ENCODE data around the gene SUMF2. TPM values are rescaled to one million over a fixed set of nuclear protein-coding genes. Genes with fewer than 3 reads are reported as not detected.

Gene SUMF2
- total RNA-seq (2021; ENCODE audit: unreplicated experiment): 173 TPM
- polyA plus RNA-seq (2012): 154 and 174 TPM in 2 replicates
- Bru-seq, nascent RNA: percentile 87 among the genes with signal in this experiment
- percentile 89 among the genes with signal in this experiment for BruChase-seq, experiment 1, labeled RNA remaining after a 6-hour chase
- BruChase-seq, experiment 2, labeled RNA remaining after a 2-hour chase: percentile 85 among the genes with signal in this experiment
- long read RNA-seq, transcript SUMF2-205 (10 exons, 1,171 nt): minor isoform, 10 of 409 reads
- long read RNA-seq, transcript SUMF2-208 (9 exons, 2,052 nt): major isoform, 261 of 409 reads
- long read RNA-seq, transcript SUMF2-204 (8 exons, 1,683 nt): minor isoform, 61 of 409 reads
- long read RNA-seq, partial matches to known transcripts: 22 of 409 reads
- long read RNA-seq, other reads (novel, unspliced or antisense): 38 of 409 reads

DNA sequence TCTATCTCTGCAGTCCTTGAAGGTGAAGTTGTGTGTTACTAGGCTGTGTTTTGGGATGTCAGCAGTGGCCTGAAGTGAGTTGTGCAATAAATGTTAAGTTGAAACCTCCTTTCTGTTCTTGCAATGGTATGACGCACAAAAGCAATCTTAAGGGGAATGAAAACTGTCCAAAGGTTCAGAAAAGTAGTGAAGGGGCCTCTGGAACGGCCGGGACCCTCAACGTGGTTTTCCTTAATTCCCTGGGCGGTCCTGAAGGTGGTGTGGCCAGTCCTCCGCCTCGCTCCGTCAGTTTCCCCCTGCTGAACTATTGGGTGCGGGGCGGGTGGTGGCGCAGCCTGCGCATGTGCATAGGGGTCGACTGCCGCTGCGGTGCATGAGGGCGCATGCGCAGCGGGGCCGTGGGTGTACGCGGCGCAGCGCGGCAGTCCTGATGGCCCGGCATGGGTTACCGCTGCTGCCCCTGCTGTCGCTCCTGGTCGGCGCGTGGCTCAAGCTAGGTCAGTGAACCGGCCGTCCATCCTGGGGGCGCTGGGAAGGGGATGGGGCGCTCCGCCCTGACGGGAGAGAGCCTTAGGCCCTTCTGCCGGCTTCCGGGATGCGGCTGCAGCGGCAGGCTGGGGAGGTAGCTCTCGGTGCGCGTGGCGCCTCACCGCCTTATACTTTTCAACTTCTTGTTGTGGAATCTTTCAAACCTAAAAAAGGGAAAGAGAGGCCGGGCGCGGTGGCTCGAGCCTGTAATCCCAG lies at the start of gene SUMF2:
Gene SUMF2, plus strand, starts transcription at position 405 of the 744 bp plus-strand sequence. Its CDS starts 26 bp downstream, at position 431.
- H4K20me1 ChIP-seq (ENCODE audit: insufficient read depth): peaks cover 15% of the 10 kb centered on the region
- H3K79me2 ChIP-seq (ENCODE audit: insufficient read depth, low read length): peaks cover 64% of the 10 kb centered on the region
- CTCF ChIA-PET: interaction anchor here (0.8 to 1.4 kb wide), 2 partner anchors 13 to 423 kb away, joined by 3 to 7 read pairs; partner anchors contain the start of genes CCT6A and PSPH
- H2AFZ ChIP-seq (ENCODE audit: low read depth, low read length, poor library complexity, severe bottlenecking): no peak within 1 kb of the TSS
- intact Hi-C loops (cut with micrococcal nuclease): no loop called here
- H3K27me3 ChIP-seq (ENCODE audit: insufficient read depth, low read length): no peaks in the 10 kb centered on the region
- H3K9ac ChIP-seq (ENCODE audit: low read length): peak within 1 kb of the TSS; percentile 95
- peak within 1 kb of the TSS; percentile 85 for H3K4me2 ChIP-seq (ENCODE audit: low read length)
- BruUV-seq (replicated peaks): no TSS peak
- peaks cover 16 to 52% of the 10 kb centered on the region in 2 experiments for H3K36me3 ChIP-seq (ENCODE audit: control insufficient read depth in 1 of 2, insufficient read depth in 2 of 2, low read length in 2 of 2)
- ATAC-seq: peak; percentile 86
- H3K4me1 ChIP-seq (ENCODE audit: control insufficient read depth in 1 of 2, insufficient read depth in 2 of 2, low read length in 2 of 2): peaks cover 32 to 56% of the 10 kb centered on the region in 2 experiments
- no peaks in the 10 kb centered on the region for H3K9me2 ChIP-seq (ENCODE audit: insufficient read depth)
- H3K9me3 ChIP-seq (ENCODE audit: control insufficient read depth in 1 of 2, insufficient read depth in 1 of 2, low read depth in 1 of 2, low read length in 2 of 2): no peaks in the 10 kb centered on the region
- H3K4me3 ChIP-seq (replicated peaks in 1 of 2; ENCODE audit: low read depth in 1 of 2, low read length in 2 of 2): peak within 1 kb of the TSS; percentile 88 to 94
- RAD21 ChIA-PET (ENCODE audit: low non-redundant PET in 1 of 2, low total read pairs in 2 of 2, uncharacterized antibody in 2 of 2, unreplicated experiment in 2 of 2): no interaction called here
- DNase-seq (ENCODE audit: low read depth, low spot score): peak; percentile 78
- H3K27ac ChIP-seq (ENCODE audit: low read depth, low read length): peak within 1 kb of the TSS; percentile 98
- POLR2A ChIA-PET: interaction anchor here (0.6 to 6.5 kb wide), 5 partner anchors 10 to 54 kb away, joined by 3 to 64 read pairs (median 4); partner anchors contain the start of genes CCT6A and PSPH
- no peak for TF ChIP-seq EZH2 (IDR thresholded peaks at IDR 0.05)
- peak; percentile 29; the same call in 1 of the 2 replicates for TF ChIP-seq CBX3 (IDR thresholded peaks at IDR 0.05; ENCODE audit: low read depth)
- TF ChIP-seq SIN3A (IDR thresholded peaks at IDR 0.05; ENCODE audit: low read depth): 0 out of 2 replicates have a peak, but pooled peaks have one; percentile 19
- TF ChIP-seq, protein P1, sequence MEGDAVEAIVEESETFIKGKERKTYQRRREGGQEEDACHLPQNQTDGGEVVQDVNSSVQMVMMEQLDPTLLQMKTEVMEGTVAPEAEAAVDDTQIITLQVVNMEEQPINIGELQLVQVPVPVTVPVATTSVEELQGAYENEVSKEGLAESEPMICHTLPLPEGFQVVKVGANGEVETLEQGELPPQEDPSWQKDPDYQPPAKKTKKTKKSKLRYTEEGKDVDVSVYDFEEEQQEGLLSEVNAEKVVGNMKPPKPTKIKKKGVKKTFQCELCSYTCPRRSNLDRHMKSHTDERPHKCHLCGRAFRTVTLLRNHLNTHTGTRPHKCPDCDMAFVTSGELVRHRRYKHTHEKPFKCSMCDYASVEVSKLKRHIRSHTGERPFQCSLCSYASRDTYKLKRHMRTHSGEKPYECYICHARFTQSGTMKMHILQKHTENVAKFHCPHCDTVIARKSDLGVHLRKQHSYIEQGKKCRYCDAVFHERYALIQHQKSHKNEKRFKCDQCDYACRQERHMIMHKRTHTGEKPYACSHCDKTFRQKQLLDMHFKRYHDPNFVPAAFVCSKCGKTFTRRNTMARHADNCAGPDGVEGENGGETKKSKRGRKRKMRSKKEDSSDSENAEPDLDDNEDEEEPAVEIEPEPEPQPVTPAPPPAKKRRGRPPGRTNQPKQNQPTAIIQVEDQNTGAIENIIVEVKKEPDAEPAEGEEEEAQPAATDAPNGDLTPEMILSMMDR (IDR thresholded peaks at IDR 0.05 in 2 of 3, conservative IDR thresholded peaks at IDR 0.05 in 1 of 3; ENCODE audit: borderline replicate concordance in 1 of 3, insufficient read depth in 1 of 3, low read depth in 2 of 3, low read length in 2 of 3): no peak
- no peak for TF ChIP-seq SRF (IDR thresholded peaks at IDR 0.05; ENCODE audit: low read depth)
- TF ChIP-seq, protein P2, sequence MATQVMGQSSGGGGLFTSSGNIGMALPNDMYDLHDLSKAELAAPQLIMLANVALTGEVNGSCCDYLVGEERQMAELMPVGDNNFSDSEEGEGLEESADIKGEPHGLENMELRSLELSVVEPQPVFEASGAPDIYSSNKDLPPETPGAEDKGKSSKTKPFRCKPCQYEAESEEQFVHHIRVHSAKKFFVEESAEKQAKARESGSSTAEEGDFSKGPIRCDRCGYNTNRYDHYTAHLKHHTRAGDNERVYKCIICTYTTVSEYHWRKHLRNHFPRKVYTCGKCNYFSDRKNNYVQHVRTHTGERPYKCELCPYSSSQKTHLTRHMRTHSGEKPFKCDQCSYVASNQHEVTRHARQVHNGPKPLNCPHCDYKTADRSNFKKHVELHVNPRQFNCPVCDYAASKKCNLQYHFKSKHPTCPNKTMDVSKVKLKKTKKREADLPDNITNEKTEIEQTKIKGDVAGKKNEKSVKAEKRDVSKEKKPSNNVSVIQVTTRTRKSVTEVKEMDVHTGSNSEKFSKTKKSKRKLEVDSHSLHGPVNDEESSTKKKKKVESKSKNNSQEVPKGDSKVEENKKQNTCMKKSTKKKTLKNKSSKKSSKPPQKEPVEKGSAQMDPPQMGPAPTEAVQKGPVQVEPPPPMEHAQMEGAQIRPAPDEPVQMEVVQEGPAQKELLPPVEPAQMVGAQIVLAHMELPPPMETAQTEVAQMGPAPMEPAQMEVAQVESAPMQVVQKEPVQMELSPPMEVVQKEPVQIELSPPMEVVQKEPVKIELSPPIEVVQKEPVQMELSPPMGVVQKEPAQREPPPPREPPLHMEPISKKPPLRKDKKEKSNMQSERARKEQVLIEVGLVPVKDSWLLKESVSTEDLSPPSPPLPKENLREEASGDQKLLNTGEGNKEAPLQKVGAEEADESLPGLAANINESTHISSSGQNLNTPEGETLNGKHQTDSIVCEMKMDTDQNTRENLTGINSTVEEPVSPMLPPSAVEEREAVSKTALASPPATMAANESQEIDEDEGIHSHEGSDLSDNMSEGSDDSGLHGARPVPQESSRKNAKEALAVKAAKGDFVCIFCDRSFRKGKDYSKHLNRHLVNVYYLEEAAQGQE (IDR thresholded peaks at IDR 0.05; ENCODE audit: low read depth): no peak
- TF ChIP-seq EZH2phosphoT487 (IDR thresholded peaks at IDR 0.05; ENCODE audit: borderline replicate concordance): no peak
- TF ChIP-seq, protein P3, sequence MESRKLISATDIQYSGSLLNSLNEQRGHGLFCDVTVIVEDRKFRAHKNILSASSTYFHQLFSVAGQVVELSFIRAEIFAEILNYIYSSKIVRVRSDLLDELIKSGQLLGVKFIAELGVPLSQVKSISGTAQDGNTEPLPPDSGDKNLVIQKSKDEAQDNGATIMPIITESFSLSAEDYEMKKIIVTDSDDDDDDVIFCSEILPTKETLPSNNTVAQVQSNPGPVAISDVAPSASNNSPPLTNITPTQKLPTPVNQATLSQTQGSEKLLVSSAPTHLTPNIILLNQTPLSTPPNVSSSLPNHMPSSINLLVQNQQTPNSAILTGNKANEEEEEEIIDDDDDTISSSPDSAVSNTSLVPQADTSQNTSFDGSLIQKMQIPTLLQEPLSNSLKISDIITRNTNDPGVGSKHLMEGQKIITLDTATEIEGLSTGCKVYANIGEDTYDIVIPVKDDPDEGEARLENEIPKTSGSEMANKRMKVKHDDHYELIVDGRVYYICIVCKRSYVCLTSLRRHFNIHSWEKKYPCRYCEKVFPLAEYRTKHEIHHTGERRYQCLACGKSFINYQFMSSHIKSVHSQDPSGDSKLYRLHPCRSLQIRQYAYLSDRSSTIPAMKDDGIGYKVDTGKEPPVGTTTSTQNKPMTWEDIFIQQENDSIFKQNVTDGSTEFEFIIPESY (IDR thresholded peaks at IDR 0.05; ENCODE audit: extremely low read depth, insufficient replicate concordance, low read length): peak; percentile 45
- no peak; the same call in 1 of the 2 replicates for TF ChIP-seq RAD21 (IDR thresholded peaks at IDR 0.05; ENCODE audit: low read depth)
- TF ChIP-seq CEBPB (IDR thresholded peaks at IDR 0.05; ENCODE audit: low read depth): peak; percentile 64
- TF ChIP-seq SP1 (IDR thresholded peaks at IDR 0.05; ENCODE audit: low read depth): no peak
- peak; percentile 66 for TF ChIP-seq ZFX (IDR thresholded peaks at IDR 0.05)
- TF ChIP-seq EGR1 (IDR thresholded peaks at IDR 0.05; ENCODE audit: low read depth): peak; percentile 44; the same call in 1 of the 2 replicates
- TF ChIP-seq, protein P4, sequence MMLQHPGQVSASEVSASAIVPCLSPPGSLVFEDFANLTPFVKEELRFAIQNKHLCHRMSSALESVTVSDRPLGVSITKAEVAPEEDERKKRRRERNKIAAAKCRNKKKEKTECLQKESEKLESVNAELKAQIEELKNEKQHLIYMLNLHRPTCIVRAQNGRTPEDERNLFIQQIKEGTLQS (IDR thresholded peaks at IDR 0.05): no peak
- TF ChIP-seq POLR2AphosphoS5 (IDR thresholded peaks at IDR 0.05; ENCODE audit: low read depth, low read length): peak; percentile 91
- peak; percentile 38 for TF ChIP-seq TCF7L2 (IDR thresholded peaks at IDR 0.05; ENCODE audit: borderline replicate concordance, extremely low read depth, insufficient read depth, insufficient read length)
